Ovary (tissue), 9 donors: ENCODE data around the gene CAMK2N2. TPM values are rescaled to one million over a fixed set of nuclear protein-coding genes. Genes with fewer than 3 reads are reported as not detected.

Experiments
- DNase-seq, 5 donors: peaks; one replicate each; pipeline ENCODE4 v3.0.0-alpha.2; 2019 to 2020
- H3K27ac ChIP-seq, 2 donors: fragments of 200-600 bp; one replicate each; pipeline versions ENCODE4 v1.5.1 to v1.8.0; 2019 to 2022
- H3K27me3 ChIP-seq: fragments of 200-600 bp; one replicate; pipeline ENCODE4 v1.8.0; 2022
- H3K36me3 ChIP-seq: fragments of 200-600 bp; sonication (generic); one replicate; pipeline ENCODE4 v1.5.1; 2019
- H3K4me1 ChIP-seq: one replicate; pipeline ENCODE4 v1.8.1; 2013; ENCODE audit warnings: mild to moderate bottlenecking, moderate library complexity; ENCODE audit not compliant: insufficient read depth
- H3K4me3 ChIP-seq: fragments of 200-600 bp; sonication (generic); one replicate; pipeline ENCODE4 v1.5.1; 2017
- H3K9me3 ChIP-seq, 2 donors: fragments of 200-600 bp in 1 of 2; sonication (generic) in 1 of 2; one replicate each; pipeline versions ENCODE4 v1.5.1 to v1.8.1; 2013 to 2019; ENCODE audit warnings: mild to moderate bottlenecking in 1 of 2, moderate library complexity in 1 of 2
- CTCF ChIP-seq, 3 donors: fragments of 450-650 bp in 2 of 3; fragments of 200-600 bp in 1 of 3; IDR thresholded peaks; one replicate each; pipeline versions ENCODE4 v1.5.1 to v1.8.0; 2016 to 2022; ENCODE audit warnings: antibody characterized with exemption in 3 of 3, mild to moderate bottlenecking in 1 of 3
- EP300 ChIP-seq: sonication (generic); formaldehyde crosslinking; IDR thresholded peaks from one replicate; pipeline ENCODE4 v1.6.1; 2017; ENCODE audit warnings: antibody characterized with exemption
- POLR2A ChIP-seq: fragments of 450-650 bp; IDR thresholded peaks from one replicate; pipeline ENCODE4 v1.6.1; 2017; ENCODE audit warnings: antibody characterized with exemption, mild to moderate bottlenecking, moderate library complexity
- WGBS, 3 donors: extraction: QIAGEN DNeasy Blood & Tissue Kit in 1 of 3; methylation state at CpG; one replicate each; pipeline versions ENCODE4 v1.1.5 to v1.1.7; 2013 to 2017; 5-methylcytosine and 5-hydroxymethylcytosine counted together
- intact Hi-C, 4 donors: fragments of 100-400 bp; cut with DNase I; formaldehyde crosslinking; loops; one replicate each; pipeline versions ENCODE4 v1.11.0 to v1.15.1; 2022 to 2023
- polyA plus RNA-seq, 2 donors: library from polyadenylated mRNA; stranded (reverse); fragments of 200-250 nt in 1 of 2; fragments of 350-450 nt in 1 of 2; fragmentation: Illumina TruSeq in 1 of 2; extraction: RNeasy Lipid Tissue Mini Kit (QIAGEN cat#74804) in 1 of 2; gene quantifications; one replicate each; pipeline ENCODE4 v1.2.3, GENCODE V29; 2013 to 2014
- total RNA-seq, 7 donors: library from RNA; depleted of rRNA in 2 of 7; stranded (reverse); fragments of >200 nt in 2 of 7; fragmentation: NEBNext Ultra II Directional in 3 of 7; extraction: Animal tissue kit (Norgen Biotek cat#: 25700) in 3 of 7; gene quantifications; one replicate each; pipeline versions ENCODE4 v1.1.0 to v1.2.4, GENCODE V29; 2016 to 2023
- donor health status: DM: no; HTN: no; CAD: no; lungs with moderate emphysema.
- donor health status: DM: no; HTN: no; CAD: no.
- donor health status: Bipolar disorder and iron deficiency.
- donor health status: DM: yes; HTN: yes; CAD: no.
- donor health status: DM: no; HTN: no; CAD: no.
- donor health status: DM: yes; HTN: yes; CAD: no.

The CAMK2N2 gene
- total and polyA plus RNA-seq, 9 donors = 0.08 to 0.26 (median 0.18) TPM; not detected in 5

- Histone ChIP-seq H3K27ac (no peak overlapping the region), H3K9me3 (no peaks in the 10 kb centered on the region), H3K27me3 (no peaks in the 10 kb centered on the region), H3K4me3 (peak overlapping the region; percentile 27), H3K4me1 (peaks cover 6% of the 10 kb centered on the region), H3K36me3 (no peaks in the 10 kb centered on the region)
- DNase-seq = no peak
- WGBS, 3 donors = 4 to 6% (median 4%) methylated on average over 49 to 79 of the region's 79 CpGs
- intact Hi-C loops = no loop called here
- no peak for TF ChIP-seq POLR2A
- TF ChIP-seq EP300 = no peak
- TF ChIP-seq CTCF (IDR thresholded peaks at IDR 0.05) = no peak
Observed at GRCh38 chr3:184230603-184231528, 30.5 kb downstream of the CAMK2N2 start.

- Histone ChIP-seq H3K4me1 (peaks cover 6% of the 10 kb centered on the region), H3K27me3 (no peaks in the 10 kb centered on the region), H3K4me3 (peak overlapping the region; percentile 27), H3K27ac (no peak overlapping the region), H3K36me3 (no peaks in the 10 kb centered on the region), H3K9me3 (no peaks in the 10 kb centered on the region)
- DNase-seq = peak in 1 of 5 donors; percentile 37
- intact Hi-C loops = no loop called here
- 0 to 1% (median 1%) methylated on average over 42 to 61 of the region's 61 CpGs for WGBS, 3 donors
- TF ChIP-seq CTCF (IDR thresholded peaks at IDR 0.05) (no peak), POLR2A (no peak), EP300 (no peak)
Observed at GRCh38 chr3:184230081-184230602, 31.2 kb downstream of the CAMK2N2 start.

GRCh38 chr3:184229394-184230080 is 31.8 kb downstream of the CAMK2N2 start, which contains the start of gene VWA5B2:
TSS of gene VWA5B2 (plus strand) at chr3:184229585. CDS start at chr3:184230529, 944 bp downstream.
- intact Hi-C loops = no loop called here
- Histone ChIP-seq H3K4me3 (peak within 1 kb of the TSS; percentile 27), H3K4me1 (peaks cover 6% of the 10 kb centered on the region), H3K27me3 (no peaks in the 10 kb centered on the region), H3K36me3 (no peaks in the 10 kb centered on the region), H3K9me3 (no peaks in the 10 kb centered on the region), H3K27ac (no peak within 1 kb of the TSS)
- no peak for TF ChIP-seq EP300
- no peak for TF ChIP-seq POLR2A
- peak in 1 of 3 donors; percentile 38 for TF ChIP-seq CTCF (IDR thresholded peaks at IDR 0.05)
- WGBS, 3 donors = 0% methylated on average over 47 to 66 of the region's 66 CpGs
- peak in 4 of 5 donors; percentile 37 to 66 (median 55) for DNase-seq

- intact Hi-C loops = no loop called here
- WGBS, 3 donors = 27 to 34% (median 31%) methylated on average over 12 of the region's 12 CpGs
- no peaks in the 10 kb centered on the region for H3K27me3 ChIP-seq
- no peak overlapping the region for H3K4me3 ChIP-seq
- H3K27ac ChIP-seq = no peak overlapping the region
- H3K4me1 ChIP-seq = peaks cover 6% of the 10 kb centered on the region
- no peak for DNase-seq
- no peaks in the 10 kb centered on the region for H3K9me3 ChIP-seq
- no peak for TF ChIP-seq CTCF (IDR thresholded peaks at IDR 0.05)
- no peak for TF ChIP-seq POLR2A
- no peak for TF ChIP-seq EP300
- H3K36me3 ChIP-seq = no peaks in the 10 kb centered on the region
Observed at GRCh38 chr3:184228376-184229137, 32.8 kb downstream of the CAMK2N2 start.
